Lower leg skin (tissue), 4 donors: ENCODE data around the gene C1QTNF9B. TPM values are rescaled to one million over a fixed set of nuclear protein-coding genes. Genes with fewer than 3 reads are reported as not detected.

ENCODE experiments used
- DNase-seq, 2 donors: peaks; one replicate each; pipeline ENCODE4 v3.0.0-alpha.2; 2019; ENCODE audit warnings: low spot score in 2 of 2
- H3K4me3 ChIP-seq: fragments of 200-600 bp; sonication (generic); 2 replicates; pipeline ENCODE4 v1.5.1; 2017; ENCODE audit warnings: mild to moderate bottlenecking, low read depth; ENCODE audit not compliant: poor library complexity, severe bottlenecking
- POLR2A ChIP-seq, 2 donors: fragments of 450-650 bp; IDR thresholded peaks; one replicate each; pipeline ENCODE4 v1.6.1; 2016 to 2017; ENCODE audit warnings: antibody characterized with exemption in 2 of 2, mild to moderate bottlenecking in 1 of 2, moderate library complexity in 1 of 2
- WGBS, 2 donors: methylation state at CpG; one replicate each; pipeline ENCODE4 v1.1.5; 2018; 5-methylcytosine and 5-hydroxymethylcytosine counted together
- intact Hi-C: fragments of 100-400 bp; cut with DNase I; formaldehyde crosslinking; loops from one replicate; pipeline ENCODE4 v1.15.0; 2023; ENCODE audit warnings: low total_unique reads
- total RNA-seq, 4 donors: library from RNA; depleted of rRNA; stranded (reverse); fragments of >200 nt; gene quantifications; one replicate each; pipeline ENCODE4 v1.1.0, GENCODE V29; 2016
- TF ChIP-seq, protein P1 (sequence below), 3 donors: fragments of 450-650 bp; IDR thresholded peaks; one replicate each; pipeline ENCODE4 v1.5.1; 2016; ENCODE audit warnings: antibody characterized with exemption in 3 of 3, mild to moderate bottlenecking in 3 of 3, moderate library complexity in 2 of 3

The C1QTNF9B gene
- total RNA-seq, 4 donors from 2014 or later: not detected

DNA sequence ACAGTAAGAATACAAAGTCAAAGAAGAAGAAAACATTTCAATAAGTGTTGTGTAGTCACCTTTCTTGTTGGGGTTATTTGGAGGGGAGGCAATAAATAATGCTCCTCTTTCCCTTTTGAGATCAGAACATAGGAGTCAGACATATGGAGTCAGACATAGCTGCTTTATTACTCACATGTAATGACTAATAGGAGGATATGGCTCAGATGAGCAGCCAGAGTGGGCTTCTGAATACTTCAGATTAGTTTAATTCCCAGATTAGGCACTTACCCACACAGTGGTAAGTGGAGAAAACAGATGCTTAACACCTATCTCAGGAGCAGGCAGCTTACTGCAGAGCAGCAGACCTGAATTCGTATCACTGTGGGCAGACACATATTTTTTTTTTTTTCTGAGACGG lies 31.7 kb upstream of the C1QTNF9B start:
- 84 to 92% methylated on average over 2 of the region's 2 CpGs for WGBS, 2 donors
- intact Hi-C loops: no loop called here
- TF ChIP-seq POLR2A (IDR thresholded peaks at IDR 0.05): no peak
- no peak overlapping the region for H3K4me3 ChIP-seq
- DNase-seq: no peak

DNA sequence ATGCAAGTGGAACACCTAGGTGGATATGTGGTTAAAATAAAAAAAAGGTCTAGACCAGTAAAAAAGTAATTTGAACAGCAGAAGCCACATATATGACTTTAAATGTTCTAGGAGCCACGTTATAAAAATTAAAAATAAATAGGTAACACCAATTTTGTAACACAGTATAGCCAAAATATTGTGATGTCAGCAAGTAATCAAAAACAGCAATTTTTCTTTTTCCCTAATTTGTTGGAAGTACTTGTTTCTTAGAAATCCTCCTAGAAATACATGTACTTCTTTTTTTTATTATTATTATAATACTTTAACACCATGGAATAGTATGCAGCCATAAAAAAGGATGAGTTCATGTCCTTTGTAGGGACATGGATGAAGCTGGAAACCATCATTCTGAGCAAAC lies 25.7 kb upstream of the C1QTNF9B start:
- 69 to 77% methylated on average over 1 of the region's 1 CpG for WGBS, 2 donors
- TF ChIP-seq POLR2A (IDR thresholded peaks at IDR 0.05): no peak
- TF ChIP-seq, protein P1, sequence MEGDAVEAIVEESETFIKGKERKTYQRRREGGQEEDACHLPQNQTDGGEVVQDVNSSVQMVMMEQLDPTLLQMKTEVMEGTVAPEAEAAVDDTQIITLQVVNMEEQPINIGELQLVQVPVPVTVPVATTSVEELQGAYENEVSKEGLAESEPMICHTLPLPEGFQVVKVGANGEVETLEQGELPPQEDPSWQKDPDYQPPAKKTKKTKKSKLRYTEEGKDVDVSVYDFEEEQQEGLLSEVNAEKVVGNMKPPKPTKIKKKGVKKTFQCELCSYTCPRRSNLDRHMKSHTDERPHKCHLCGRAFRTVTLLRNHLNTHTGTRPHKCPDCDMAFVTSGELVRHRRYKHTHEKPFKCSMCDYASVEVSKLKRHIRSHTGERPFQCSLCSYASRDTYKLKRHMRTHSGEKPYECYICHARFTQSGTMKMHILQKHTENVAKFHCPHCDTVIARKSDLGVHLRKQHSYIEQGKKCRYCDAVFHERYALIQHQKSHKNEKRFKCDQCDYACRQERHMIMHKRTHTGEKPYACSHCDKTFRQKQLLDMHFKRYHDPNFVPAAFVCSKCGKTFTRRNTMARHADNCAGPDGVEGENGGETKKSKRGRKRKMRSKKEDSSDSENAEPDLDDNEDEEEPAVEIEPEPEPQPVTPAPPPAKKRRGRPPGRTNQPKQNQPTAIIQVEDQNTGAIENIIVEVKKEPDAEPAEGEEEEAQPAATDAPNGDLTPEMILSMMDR (IDR thresholded peaks at IDR 0.05): no peak
- DNase-seq: no peak
- no peak overlapping the region for H3K4me3 ChIP-seq
- intact Hi-C loops: no loop called here

DNA sequence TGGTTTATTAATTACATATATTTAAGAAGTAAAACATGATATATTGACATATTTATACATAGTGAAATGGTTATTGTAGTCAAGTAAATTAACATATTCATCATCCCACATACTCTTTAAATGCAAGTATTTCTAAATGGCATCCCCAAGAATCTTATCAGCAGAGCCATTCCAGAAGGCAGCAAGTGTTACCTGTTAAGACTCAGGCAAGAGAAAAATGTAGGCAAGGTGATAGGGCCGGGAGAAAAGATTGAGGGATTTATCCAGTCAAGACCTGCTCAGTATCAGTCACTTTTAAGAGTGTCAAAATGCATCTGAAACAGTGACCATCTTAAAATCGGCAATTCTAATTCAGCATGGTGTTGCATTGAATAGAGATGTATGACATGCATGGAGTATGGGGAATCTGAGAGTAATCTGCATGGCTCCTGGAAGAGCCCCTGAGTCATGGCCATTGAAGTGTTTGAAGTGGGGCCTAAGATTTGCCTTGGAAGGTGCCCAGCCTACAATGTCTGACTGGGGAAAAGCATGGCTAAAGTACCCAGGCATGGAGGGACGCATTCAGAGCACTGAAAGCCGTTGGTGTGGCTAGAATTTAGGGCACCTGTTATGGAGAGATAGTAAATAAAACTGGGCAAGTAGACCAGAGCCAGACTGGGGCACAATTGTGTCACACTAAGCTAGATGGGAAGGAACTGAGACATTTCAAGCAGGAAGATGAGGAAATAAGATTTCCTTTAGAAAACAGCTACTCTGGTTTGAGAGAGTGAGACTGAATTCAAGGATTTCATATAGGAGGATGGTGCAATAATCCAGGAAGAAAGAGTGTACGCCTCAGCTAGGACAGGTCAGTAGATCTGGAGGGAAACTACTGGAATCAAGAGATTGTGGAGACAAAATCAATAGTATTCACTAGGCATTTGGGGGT lies 25.0 kb upstream of the C1QTNF9B start:
- intact Hi-C loops: no loop called here
- DNase-seq: no peak
- H3K4me3 ChIP-seq: no peak overlapping the region
- TF ChIP-seq, protein P1 (IDR thresholded peaks at IDR 0.05): no peak
- TF ChIP-seq POLR2A (IDR thresholded peaks at IDR 0.05): no peak
- 78 to 79% methylated on average over 5 of the region's 5 CpGs for WGBS, 2 donors

DNA sequence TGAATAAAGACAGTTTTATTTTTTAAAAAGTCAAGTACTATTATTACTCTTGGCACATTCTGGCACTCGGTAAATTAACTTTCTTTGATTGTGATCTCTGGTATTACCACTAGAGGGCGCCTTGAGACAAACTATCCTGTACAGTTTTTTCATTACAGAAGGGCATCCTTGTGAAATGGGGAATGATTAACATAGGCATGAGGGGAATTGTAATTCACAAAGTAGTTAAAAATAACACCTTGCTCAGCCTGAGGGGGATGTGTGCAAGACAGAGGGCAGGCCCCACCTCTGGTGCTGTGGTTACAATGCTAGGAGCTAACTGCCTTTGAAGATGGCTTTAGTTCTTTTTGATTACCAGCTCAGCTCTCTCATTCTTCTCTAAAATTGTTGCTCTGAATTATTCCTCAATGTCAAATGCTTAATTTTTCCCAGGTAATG lies 24.2 kb upstream of the C1QTNF9B start:
- WGBS, 2 donors: 9% methylated on average over 2 of the region's 2 CpGs
- no peak for TF ChIP-seq POLR2A (IDR thresholded peaks at IDR 0.05)
- TF ChIP-seq, protein P1 (IDR thresholded peaks at IDR 0.05): no peak

DNA sequence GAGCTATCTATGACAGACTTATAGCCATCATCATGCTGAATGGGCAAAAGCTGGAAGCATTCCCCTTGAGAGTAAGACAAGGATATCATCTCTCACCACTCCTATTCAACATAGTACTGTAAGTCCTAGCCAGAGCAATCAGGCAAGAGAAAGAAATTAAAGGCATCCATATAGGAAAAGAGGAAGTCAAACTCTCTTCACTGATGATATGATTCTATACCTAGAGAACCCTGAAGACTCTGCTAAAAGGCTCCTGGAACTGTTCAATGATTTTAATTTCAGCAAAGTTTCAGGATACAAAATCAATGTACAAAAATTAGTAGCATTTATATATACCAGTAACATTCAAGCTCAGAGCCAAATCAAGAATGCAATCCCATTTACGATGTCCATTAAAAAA lies 21.7 kb upstream of the C1QTNF9B start:
- intact Hi-C loops: no loop called here
- no peak overlapping the region for H3K4me3 ChIP-seq
- 92 to 95% methylated on average over 1 of the region's 1 CpG for WGBS, 2 donors
- TF ChIP-seq, protein P1 (IDR thresholded peaks at IDR 0.05): no peak
- no peak for TF ChIP-seq POLR2A (IDR thresholded peaks at IDR 0.05)
- no peak for DNase-seq

More for the DNA sequence above, 24.2 kb upstream of the C1QTNF9B start:
- intact Hi-C loops: no loop called here
- H3K4me3 ChIP-seq: no peak overlapping the region
- no peak for DNase-seq

DNA sequence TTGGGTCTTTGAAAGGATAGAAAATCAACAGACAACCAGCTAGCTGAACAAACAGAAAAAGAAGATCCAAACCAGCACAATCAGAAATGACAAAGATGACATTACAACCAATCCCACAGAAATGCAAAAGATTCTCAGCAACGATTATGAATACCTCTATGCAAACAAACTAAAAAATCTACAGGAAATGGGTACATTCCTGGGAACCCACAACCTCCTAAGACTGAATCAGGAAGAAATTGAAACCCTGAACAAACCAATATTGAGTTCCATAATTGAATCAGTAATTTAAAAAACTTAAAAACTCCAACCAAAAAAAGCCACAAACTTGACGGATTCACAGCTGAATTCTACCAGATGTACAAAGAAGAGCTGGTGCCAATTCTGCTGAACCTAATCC lies 20.9 kb upstream of the C1QTNF9B start:
- intact Hi-C loops: no loop called here
- WGBS, 2 donors: 71 to 77% methylated on average over 2 of the region's 2 CpGs

More for the DNA sequence above, 20.9 kb upstream of the C1QTNF9B start:
- TF ChIP-seq, protein P1 (IDR thresholded peaks at IDR 0.05): no peak
- TF ChIP-seq POLR2A (IDR thresholded peaks at IDR 0.05): no peak
- no peak overlapping the region for H3K4me3 ChIP-seq
- DNase-seq: no peak
